ENCODE results near the gene PHF3.
"Not testable (repeated sequence)": the region's sequence is repeated elsewhere in the genome, so short reads cannot be mapped to it uniquely, and the experiment has no call there.

PHF3 gene

DNA sequence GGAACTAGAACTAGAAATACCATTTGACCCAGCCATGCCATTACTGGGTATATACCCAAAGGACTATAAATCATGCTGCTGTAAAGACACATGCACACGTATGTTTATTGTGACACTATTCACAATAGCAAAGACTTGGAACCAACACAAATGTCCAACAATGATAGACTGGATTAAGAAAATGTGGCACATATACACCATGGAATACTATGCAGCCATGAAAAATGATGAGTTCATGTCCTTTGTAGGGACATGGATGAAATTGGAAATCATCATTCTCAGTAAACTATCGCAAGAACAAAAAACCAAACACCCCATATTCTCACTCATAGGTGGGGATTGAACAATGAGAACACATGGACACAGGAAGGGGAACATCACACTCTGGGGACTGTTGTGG, 102.6 kb downstream of the PHF3 start:
- not testable (repeated sequence) for H3K9me3 Mint-ChIP-seq; H3K36me3 Mint-ChIP-seq (ENCODE audit: insufficient read depth); H3K4me3 Mint-ChIP-seq; H3K27me3 Mint-ChIP-seq; H3K27ac Mint-ChIP-seq (ENCODE audit: low read depth); DNase-seq (ENCODE audit: low spot score in 2 of 2); H3K4me1 Mint-ChIP-seq; ATAC-seq (replicated peaks; ENCODE audit: extremely low read depth, poor library complexity, severe bottlenecking)

- DNase-seq (ENCODE audit: low spot score in 2 of 2) = no peak
- H3K27ac Mint-ChIP-seq (ENCODE audit: low read depth) = no peak overlapping the region
- H3K4me1 Mint-ChIP-seq = peaks cover 4% of the 10 kb centered on the region
- no peak overlapping the region for H3K4me3 Mint-ChIP-seq
- H3K9me3 Mint-ChIP-seq = peaks cover 5% of the 10 kb centered on the region
- H3K36me3 Mint-ChIP-seq (ENCODE audit: insufficient read depth) = peaks cover 4% of the 10 kb centered on the region
- no peaks in the 10 kb centered on the region for H3K27me3 Mint-ChIP-seq
- ATAC-seq (replicated peaks; ENCODE audit: extremely low read depth, poor library complexity, severe bottlenecking) = no peak
Measured at GRCh38 chr6:63739094-63739687, 103.6 kb downstream of the PHF3 start.

DNA sequence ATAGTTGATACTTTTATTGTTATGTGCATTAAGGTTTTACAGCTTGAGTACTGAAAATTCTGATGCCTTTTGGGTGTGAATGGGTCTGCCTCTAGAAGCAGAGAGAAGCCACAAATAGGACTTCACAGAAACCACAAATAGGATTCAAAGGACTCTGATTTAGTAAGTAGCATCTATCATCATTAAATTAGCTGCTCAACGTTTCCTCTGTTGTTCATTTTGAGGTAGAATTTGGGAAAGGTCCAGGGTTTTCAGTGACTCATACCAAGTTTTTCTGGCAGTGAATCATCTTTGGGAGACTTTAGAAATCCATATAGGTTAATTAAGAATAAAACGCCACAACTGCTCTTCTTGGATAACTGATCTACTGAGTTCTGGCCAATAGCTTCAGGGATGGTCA, 105.1 kb downstream of the PHF3 start:
- DNase-seq (ENCODE audit: low spot score in 2 of 2) (no peak), ATAC-seq (replicated peaks; ENCODE audit: extremely low read depth, poor library complexity, severe bottlenecking) (no peak)
- Mint-ChIP-seq H3K27me3 (no peaks in the 10 kb centered on the region), H3K27ac (ENCODE audit: low read depth) (no peak overlapping the region), H3K36me3 (ENCODE audit: insufficient read depth) (peaks cover 4% of the 10 kb centered on the region), H3K4me1 (peaks cover 4% of the 10 kb centered on the region), H3K9me3 (peaks cover under 1% of the 10 kb centered on the region), H3K4me3 (no peak overlapping the region)

DNA sequence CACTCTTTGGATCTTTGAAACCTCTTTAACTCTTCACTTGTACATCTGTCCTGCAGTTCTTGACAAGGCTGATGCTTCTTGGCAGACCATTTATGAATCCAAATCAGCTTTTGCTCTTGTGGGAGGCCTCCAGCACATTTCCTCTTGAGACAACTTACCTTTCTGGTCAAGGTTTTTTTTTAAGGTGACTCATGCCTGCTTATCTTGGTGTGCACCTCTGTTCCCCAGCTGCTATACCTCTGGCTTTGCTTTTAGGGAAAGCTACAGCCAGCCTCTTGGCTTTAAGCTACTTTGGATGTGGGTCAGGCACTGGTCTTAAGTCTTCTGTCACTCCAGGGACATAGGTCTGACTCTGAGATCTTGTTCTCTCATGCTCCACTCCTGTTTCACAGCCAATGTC, 106.5 kb downstream of the PHF3 start:
- Mint-ChIP-seq H3K36me3 (ENCODE audit: insufficient read depth) (peaks cover 6% of the 10 kb centered on the region), H3K9me3 (no peaks in the 10 kb centered on the region), H3K4me3 (no peak overlapping the region), H3K4me1 (peaks cover 4% of the 10 kb centered on the region), H3K27ac (ENCODE audit: low read depth) (no peak overlapping the region), H3K27me3 (peaks cover 3% of the 10 kb centered on the region)
- ATAC-seq (replicated peaks; ENCODE audit: extremely low read depth, poor library complexity, severe bottlenecking) = no peak
- DNase-seq (ENCODE audit: low spot score in 2 of 2) = no peak

DNA sequence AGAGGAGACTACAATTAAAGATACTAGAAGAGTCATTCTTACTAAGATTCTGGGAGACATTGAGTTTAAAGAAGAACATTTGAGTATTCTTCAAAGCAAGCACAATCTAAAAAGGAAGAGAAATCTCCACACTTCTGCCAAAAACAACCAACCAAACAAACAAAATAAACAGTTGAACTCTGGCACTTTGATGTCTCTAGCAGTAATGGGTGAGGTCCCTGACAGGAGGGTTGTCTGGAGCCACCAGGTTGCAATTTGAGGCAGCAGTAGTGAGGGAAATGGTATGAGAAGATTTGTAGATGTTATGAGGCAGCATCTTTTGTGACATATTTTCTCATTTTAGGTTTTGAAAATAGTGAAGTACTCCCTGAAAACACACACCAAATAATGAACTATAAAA, 108.1 kb downstream of the PHF3 start:
- DNase-seq (ENCODE audit: low spot score in 2 of 2) (no peak), ATAC-seq (replicated peaks; ENCODE audit: extremely low read depth, poor library complexity, severe bottlenecking) (no peak)
- Mint-ChIP-seq H3K27me3 (peaks cover 19% of the 10 kb centered on the region), H3K27ac (ENCODE audit: low read depth) (no peak overlapping the region), H3K4me3 (no peak overlapping the region), H3K36me3 (ENCODE audit: insufficient read depth) (peaks cover 5% of the 10 kb centered on the region), H3K9me3 (no peaks in the 10 kb centered on the region), H3K4me1 (peaks cover 4% of the 10 kb centered on the region)

DNA sequence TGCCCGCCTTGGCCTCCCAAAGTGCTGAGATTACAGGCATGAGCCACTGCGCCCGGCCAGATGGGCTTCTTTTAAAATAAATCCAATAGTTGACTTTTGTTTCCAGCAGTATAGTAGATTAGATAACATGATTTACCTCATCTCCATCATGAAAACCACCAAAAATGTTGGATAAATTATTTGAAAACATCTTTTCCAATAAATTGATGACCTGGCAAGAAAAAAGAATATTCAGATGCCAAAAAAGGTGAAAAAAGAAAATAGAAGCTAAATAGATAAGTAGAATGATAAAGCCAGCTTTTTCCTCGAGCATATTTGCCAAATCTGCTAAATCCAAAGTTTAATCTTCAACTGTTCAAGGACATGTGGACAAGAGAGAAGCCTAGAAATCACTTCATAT, 109.2 kb downstream of the PHF3 start:
- no peak for ATAC-seq (replicated peaks; ENCODE audit: extremely low read depth, poor library complexity, severe bottlenecking)
- no peak overlapping the region for H3K4me3 Mint-ChIP-seq
- DNase-seq (ENCODE audit: low spot score in 2 of 2) = no peak
- H3K36me3 Mint-ChIP-seq (ENCODE audit: insufficient read depth) = peaks cover 6% of the 10 kb centered on the region
- H3K27ac Mint-ChIP-seq (ENCODE audit: low read depth) = no peak overlapping the region
- no peaks in the 10 kb centered on the region for H3K9me3 Mint-ChIP-seq
- H3K27me3 Mint-ChIP-seq = peaks cover 30% of the 10 kb centered on the region
- H3K4me1 Mint-ChIP-seq = peaks cover 4% of the 10 kb centered on the region

GRCh38 chr6:63745784-63746183, 110.2 kb downstream of the PHF3 start:
- Mint-ChIP-seq H3K4me3 (no peak overlapping the region), H3K27me3 (peaks cover 36% of the 10 kb centered on the region), H3K27ac (ENCODE audit: low read depth) (no peak overlapping the region), H3K4me1 (no peaks in the 10 kb centered on the region), H3K36me3 (ENCODE audit: insufficient read depth) (peaks cover 6% of the 10 kb centered on the region), H3K9me3 (no peaks in the 10 kb centered on the region)
- ATAC-seq (replicated peaks; ENCODE audit: extremely low read depth, poor library complexity, severe bottlenecking) = no peak
- no peak for DNase-seq (ENCODE audit: low spot score in 2 of 2)

DNA sequence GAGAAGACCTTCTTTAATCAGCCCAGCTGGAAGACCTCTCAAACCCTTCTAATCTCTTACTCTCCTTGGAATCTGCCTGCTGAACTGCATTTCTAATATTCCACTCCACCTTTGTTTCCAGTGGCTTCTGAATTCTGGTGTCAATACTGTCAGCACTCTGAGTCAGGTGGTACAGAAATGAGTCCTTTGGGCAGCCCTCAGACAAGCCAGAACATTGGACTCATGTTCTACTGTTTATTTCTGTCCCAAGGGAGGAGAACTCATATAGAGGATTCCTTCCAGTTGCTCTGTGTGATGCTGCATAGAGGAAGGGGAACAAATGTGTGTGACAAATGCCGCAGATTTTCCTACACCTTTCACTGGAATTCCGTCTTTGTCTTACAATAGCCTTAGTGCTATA, 114.8 kb downstream of the PHF3 start:
- Mint-ChIP-seq H3K9me3 (no peaks in the 10 kb centered on the region), H3K4me3 (no peak overlapping the region), H3K36me3 (ENCODE audit: insufficient read depth) (peaks cover 4% of the 10 kb centered on the region), H3K4me1 (no peaks in the 10 kb centered on the region), H3K27ac (ENCODE audit: low read depth) (no peak overlapping the region), H3K27me3 (peaks cover 36% of the 10 kb centered on the region)
- no peak for DNase-seq (ENCODE audit: low spot score in 2 of 2)
- no peak for ATAC-seq (replicated peaks; ENCODE audit: extremely low read depth, poor library complexity, severe bottlenecking)

- not testable (repeated sequence) for H3K36me3 Mint-ChIP-seq (ENCODE audit: insufficient read depth); DNase-seq (ENCODE audit: low spot score in 2 of 2); ATAC-seq (replicated peaks; ENCODE audit: extremely low read depth, poor library complexity, severe bottlenecking)
Measured at GRCh38 chr6:63757275-63757674, 121.7 kb downstream of the PHF3 start.

GRCh38 chr6:63757826-63758225, 122.2 kb downstream of the PHF3 start:
- no peak for DNase-seq (ENCODE audit: low spot score in 2 of 2)
- Mint-ChIP-seq H3K27me3 (no peaks in the 10 kb centered on the region), H3K36me3 (ENCODE audit: insufficient read depth) (no peaks in the 10 kb centered on the region), H3K27ac (ENCODE audit: low read depth) (no peak overlapping the region), H3K4me1 (no peaks in the 10 kb centered on the region), H3K4me3 (no peak overlapping the region), H3K9me3 (no peaks in the 10 kb centered on the region)
- ATAC-seq (replicated peaks; ENCODE audit: extremely low read depth, poor library complexity, severe bottlenecking) = no peak

More at GRCh38 chr6:63757275-63757674, 121.7 kb downstream of the PHF3 start:
- H3K27ac Mint-ChIP-seq (ENCODE audit: low read depth); H3K4me3 Mint-ChIP-seq; H3K27me3 Mint-ChIP-seq; H3K4me1 Mint-ChIP-seq; H3K9me3 Mint-ChIP-seq: not testable (repeated sequence)

DNA sequence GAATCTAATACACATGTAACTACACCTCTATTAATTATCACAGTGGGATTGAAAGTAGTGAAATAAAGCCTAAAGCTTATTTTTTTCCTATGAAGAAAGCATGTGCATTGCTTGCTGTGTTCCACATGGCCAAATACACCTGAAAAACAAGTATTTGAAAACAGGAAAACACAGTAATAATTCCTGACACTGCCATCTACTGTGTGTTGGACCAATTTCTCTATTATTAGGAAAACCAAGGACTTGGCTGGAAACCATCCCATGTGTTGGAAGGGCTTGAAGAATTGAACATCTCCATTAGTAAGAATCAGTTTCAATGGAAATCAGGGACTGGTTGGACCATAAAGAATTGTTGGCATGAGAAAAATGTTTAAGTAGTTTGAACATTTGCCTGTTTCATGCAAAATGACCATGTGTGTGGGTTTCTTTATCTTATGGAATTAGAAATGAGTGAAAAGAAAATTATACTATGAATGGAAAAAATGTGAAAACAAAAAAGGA, 124.1 kb downstream of the PHF3 start:
- Mint-ChIP-seq H3K36me3 (ENCODE audit: insufficient read depth) (peaks cover 2% of the 10 kb centered on the region), H3K9me3 (no peaks in the 10 kb centered on the region), H3K4me1 (no peaks in the 10 kb centered on the region), H3K27me3 (no peaks in the 10 kb centered on the region), H3K27ac (ENCODE audit: low read depth) (no peak overlapping the region), H3K4me3 (no peak overlapping the region)
- DNase-seq (ENCODE audit: low spot score in 2 of 2) (no peak), ATAC-seq (replicated peaks; ENCODE audit: extremely low read depth, poor library complexity, severe bottlenecking) (no peak)

DNA sequence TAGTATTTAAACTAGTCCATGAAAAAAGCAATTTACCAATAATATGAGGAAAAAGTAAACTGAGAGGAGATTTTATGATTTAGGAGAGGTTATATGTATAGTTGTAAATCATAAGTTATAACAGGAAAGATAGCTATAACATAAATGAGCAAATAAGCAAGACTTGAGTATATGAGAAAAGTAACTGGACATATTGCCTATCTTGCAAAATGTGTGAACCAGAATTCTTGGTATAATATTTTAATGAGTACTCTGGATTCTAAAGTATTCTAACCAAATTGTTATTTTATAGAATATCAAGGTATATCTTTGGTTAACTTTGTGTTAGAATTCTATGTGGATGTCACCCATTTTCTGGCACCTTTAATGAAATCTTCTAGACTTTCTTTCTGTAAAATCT, 124.6 kb downstream of the PHF3 start:
- Mint-ChIP-seq H3K36me3 (ENCODE audit: insufficient read depth) (peaks cover 2% of the 10 kb centered on the region), H3K27me3 (no peaks in the 10 kb centered on the region), H3K4me3 (no peak overlapping the region), H3K9me3 (no peaks in the 10 kb centered on the region), H3K4me1 (no peaks in the 10 kb centered on the region), H3K27ac (ENCODE audit: low read depth) (no peak overlapping the region)
- no peak for DNase-seq (ENCODE audit: low spot score in 2 of 2)
- ATAC-seq (replicated peaks; ENCODE audit: extremely low read depth, poor library complexity, severe bottlenecking) = no peak

GRCh38 chr6:63764318-63764916, 128.8 kb downstream of the PHF3 start:
- H3K36me3 Mint-ChIP-seq (ENCODE audit: insufficient read depth) = peaks cover 2% of the 10 kb centered on the region
- DNase-seq (ENCODE audit: low spot score in 2 of 2) (no peak), ATAC-seq (replicated peaks; ENCODE audit: extremely low read depth, poor library complexity, severe bottlenecking) (no peak)
- no peak overlapping the region for H3K27ac Mint-ChIP-seq (ENCODE audit: low read depth)
- H3K4me1 Mint-ChIP-seq = no peaks in the 10 kb centered on the region
- H3K27me3 Mint-ChIP-seq = peaks cover 14% of the 10 kb centered on the region
- no peaks in the 10 kb centered on the region for H3K9me3 Mint-ChIP-seq
- H3K4me3 Mint-ChIP-seq = no peak overlapping the region

Data from central memory CD8-positive, alpha-beta T cell (primary cell).